ENCODE results near the gene ATF2. TPM values are rescaled to one million over a fixed set of nuclear protein-coding genes. Genes with fewer than 3 reads are reported as not detected.

The ATF2 gene, protein sequence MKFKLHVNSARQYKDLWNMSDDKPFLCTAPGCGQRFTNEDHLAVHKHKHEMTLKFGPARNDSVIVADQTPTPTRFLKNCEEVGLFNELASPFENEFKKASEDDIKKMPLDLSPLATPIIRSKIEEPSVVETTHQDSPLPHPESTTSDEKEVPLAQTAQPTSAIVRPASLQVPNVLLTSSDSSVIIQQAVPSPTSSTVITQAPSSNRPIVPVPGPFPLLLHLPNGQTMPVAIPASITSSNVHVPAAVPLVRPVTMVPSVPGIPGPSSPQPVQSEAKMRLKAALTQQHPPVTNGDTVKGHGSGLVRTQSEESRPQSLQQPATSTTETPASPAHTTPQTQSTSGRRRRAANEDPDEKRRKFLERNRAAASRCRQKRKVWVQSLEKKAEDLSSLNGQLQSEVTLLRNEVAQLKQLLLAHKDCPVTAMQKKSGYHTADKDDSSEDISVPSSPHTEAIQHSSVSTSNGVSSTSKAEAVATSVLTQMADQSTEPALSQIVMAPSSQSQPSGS
- 38.2 TPM for total RNA-seq (2013)
- polyA plus RNA-seq (10 to 100 TPM; 17.4 to 24.0 (median 22.1) TPM), polyA minus RNA-seq (29.0 and 46.3 TPM in 2 replicates), total RNA-seq (44.9 to 123 (median 63.7) reads per million in 11 experiments)

DNA sequence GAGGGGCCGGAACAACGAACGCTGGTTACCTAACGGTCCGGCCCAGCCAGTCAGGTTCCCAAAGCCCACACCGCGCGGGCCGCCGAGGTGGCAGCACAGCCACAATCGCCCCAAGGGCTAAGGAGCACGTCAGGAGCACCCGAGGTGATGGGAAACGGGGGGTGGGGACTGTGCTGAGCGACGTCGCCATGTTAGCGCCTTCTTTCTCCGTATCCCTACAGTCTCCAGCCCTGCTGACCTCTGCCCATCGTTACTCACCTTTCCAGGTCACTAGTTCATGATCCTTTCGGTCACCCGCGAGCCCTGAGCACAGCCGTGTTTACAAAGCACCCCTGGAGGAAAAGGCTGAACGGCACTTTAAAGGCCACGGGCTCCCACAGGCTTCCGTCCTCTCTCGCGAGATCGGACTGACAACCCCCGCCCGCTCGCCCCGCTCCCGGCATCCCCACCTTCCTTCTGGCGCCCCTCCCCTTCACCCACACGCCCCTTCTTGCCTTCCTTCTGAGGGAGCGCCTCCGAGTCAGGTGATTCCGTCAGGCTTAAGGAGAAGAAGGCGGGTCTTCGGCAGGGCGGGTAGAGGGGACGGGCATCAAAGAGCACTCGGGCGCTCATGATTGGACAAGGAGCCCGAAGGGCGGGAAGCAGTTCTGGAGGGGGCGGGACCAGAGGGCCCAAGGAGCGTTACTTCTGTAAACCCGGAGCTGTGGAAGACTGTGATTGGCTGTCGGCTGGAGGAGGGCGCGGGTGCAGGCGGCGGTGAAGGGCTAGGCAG is at the start of gene ATF2:
Gene ATF2 (minus strand): TSS at position 412 of the 772 bp plus-strand sequence. CDS start 31,760 bp downstream, outside the sequence.
- Histone ChIP-seq H3K27me3 (ENCODE audit: control insufficient read depth in 2 of 2, insufficient read depth in 2 of 2, low read length in 2 of 2) (no peaks in the 10 kb centered on the region), H4K20me1 (ENCODE audit: insufficient read depth, low read length) (peaks cover 26% of the 10 kb centered on the region), H3K9me3 (replicated peaks in 1 of 2; ENCODE audit: control insufficient read depth in 1 of 2, insufficient read depth in 1 of 2, low read length in 2 of 2) (no peaks in the 10 kb centered on the region), H3K4me3 (replicated peaks in 1 of 3; ENCODE audit: low read depth in 2 of 3, low read length in 3 of 3) (peak within 1 kb of the TSS; percentile 82 to 96 (median 88)), H3K4me1 (ENCODE audit: control insufficient read depth in 1 of 2, insufficient read depth in 2 of 2, low read length in 2 of 2) (peaks cover 8 to 27% of the 10 kb centered on the region in 2 donors), H2AFZ (ENCODE audit: insufficient read depth, low read depth, low read length, poor library complexity, severe bottlenecking) (peak within 1 kb of the TSS; percentile 91), H3K4me2 (replicated peaks; ENCODE audit: extremely low read depth, low read length, poor library complexity, severe bottlenecking) (peak within 1 kb of the TSS; percentile 86), H3K9ac (ENCODE audit: insufficient read depth, low read length, poor library complexity, severe bottlenecking) (peak within 1 kb of the TSS; percentile 91), H3K27ac (ENCODE audit: low read depth in 1 of 2, low read length in 2 of 2) (peak within 1 kb of the TSS; percentile 91 to 94), H3K79me2 (ENCODE audit: insufficient read depth, low read length) (peaks cover 49% of the 10 kb centered on the region), H3K36me3 (replicated peaks in 1 of 2; ENCODE audit: control insufficient read depth in 1 of 2, insufficient read depth in 2 of 2, low read length in 2 of 2) (peaks cover 0 to under 1% of the 10 kb centered on the region in 2 donors)
- Mint-ChIP-seq H3K27ac (peak within 1 kb of the TSS; percentile 98 to 100 (median 99)), H3K4me3 (peak within 1 kb of the TSS; percentile 100), H3K4me1 (peaks cover 21% of the 10 kb centered on the region), H3K27me3 (ENCODE audit: low read depth in 3 of 3) (no peaks in the 10 kb centered on the region), H3K9me3 (no peaks in the 10 kb centered on the region), H3K36me3 (peaks cover 5 to 11% of the 10 kb centered on the region in 2 donors)
- under 1% methylated on average over 42 of the region's 56 CpGs for WGBS (ENCODE audit: insufficient coverage)
- intact Hi-C loops (cut with micrococcal nuclease) = no loop called here
- TF ChIP-seq, protein P1, sequence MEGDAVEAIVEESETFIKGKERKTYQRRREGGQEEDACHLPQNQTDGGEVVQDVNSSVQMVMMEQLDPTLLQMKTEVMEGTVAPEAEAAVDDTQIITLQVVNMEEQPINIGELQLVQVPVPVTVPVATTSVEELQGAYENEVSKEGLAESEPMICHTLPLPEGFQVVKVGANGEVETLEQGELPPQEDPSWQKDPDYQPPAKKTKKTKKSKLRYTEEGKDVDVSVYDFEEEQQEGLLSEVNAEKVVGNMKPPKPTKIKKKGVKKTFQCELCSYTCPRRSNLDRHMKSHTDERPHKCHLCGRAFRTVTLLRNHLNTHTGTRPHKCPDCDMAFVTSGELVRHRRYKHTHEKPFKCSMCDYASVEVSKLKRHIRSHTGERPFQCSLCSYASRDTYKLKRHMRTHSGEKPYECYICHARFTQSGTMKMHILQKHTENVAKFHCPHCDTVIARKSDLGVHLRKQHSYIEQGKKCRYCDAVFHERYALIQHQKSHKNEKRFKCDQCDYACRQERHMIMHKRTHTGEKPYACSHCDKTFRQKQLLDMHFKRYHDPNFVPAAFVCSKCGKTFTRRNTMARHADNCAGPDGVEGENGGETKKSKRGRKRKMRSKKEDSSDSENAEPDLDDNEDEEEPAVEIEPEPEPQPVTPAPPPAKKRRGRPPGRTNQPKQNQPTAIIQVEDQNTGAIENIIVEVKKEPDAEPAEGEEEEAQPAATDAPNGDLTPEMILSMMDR (IDR thresholded peaks at IDR 0.05) = no peak
- DNase-seq = peak; percentile 99
